ENCODE measurements around the gene TSPAN16.

TSPAN16 gene

DNA sequence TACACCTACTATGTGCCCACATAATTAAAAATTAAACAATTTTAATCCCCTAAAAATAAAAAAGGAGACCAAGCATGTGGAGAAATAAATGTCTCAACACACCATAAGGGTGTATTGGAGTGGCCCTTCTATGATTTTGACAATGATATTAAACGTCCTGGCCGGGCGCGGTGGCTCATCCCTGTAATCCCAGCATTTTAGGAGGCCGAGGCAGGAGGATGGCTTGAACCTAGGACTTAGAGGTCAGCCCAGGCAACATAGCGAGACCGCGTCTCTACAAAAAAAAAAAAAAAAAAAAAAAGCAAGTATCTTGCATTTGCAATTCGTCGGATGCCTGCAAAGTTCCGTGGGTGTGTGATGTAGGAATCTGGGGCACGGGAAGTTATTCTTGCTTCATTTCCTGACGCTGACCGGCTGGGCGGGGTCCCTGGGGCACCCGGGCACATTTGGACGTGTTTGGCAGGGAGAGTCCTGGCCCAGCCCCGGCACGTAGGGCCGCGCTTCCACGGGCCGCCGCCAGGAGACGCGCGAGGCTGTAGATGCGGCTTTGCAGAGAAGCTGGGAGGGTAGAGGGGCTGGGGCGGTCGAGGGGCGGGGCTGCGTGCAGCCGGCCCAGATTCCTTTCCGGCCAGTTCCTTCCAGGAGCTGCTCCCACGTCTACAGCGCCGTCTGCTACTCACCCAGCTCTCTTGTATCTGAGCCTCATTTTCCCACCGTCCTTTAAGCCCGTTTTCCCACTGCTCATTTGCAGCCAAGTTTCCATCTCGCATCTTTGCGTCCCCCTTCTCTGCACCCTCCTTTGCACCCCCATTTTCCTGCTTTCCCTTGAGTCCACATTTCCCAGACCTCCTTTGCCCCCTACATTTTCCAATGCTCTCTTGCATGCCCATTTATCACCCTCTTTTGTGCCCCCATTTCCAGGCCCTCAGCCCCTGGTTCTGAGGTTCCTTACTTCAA is 2.2 kb upstream of the TSPAN16 start (continued):
- TF ChIP-seq, protein P1, sequence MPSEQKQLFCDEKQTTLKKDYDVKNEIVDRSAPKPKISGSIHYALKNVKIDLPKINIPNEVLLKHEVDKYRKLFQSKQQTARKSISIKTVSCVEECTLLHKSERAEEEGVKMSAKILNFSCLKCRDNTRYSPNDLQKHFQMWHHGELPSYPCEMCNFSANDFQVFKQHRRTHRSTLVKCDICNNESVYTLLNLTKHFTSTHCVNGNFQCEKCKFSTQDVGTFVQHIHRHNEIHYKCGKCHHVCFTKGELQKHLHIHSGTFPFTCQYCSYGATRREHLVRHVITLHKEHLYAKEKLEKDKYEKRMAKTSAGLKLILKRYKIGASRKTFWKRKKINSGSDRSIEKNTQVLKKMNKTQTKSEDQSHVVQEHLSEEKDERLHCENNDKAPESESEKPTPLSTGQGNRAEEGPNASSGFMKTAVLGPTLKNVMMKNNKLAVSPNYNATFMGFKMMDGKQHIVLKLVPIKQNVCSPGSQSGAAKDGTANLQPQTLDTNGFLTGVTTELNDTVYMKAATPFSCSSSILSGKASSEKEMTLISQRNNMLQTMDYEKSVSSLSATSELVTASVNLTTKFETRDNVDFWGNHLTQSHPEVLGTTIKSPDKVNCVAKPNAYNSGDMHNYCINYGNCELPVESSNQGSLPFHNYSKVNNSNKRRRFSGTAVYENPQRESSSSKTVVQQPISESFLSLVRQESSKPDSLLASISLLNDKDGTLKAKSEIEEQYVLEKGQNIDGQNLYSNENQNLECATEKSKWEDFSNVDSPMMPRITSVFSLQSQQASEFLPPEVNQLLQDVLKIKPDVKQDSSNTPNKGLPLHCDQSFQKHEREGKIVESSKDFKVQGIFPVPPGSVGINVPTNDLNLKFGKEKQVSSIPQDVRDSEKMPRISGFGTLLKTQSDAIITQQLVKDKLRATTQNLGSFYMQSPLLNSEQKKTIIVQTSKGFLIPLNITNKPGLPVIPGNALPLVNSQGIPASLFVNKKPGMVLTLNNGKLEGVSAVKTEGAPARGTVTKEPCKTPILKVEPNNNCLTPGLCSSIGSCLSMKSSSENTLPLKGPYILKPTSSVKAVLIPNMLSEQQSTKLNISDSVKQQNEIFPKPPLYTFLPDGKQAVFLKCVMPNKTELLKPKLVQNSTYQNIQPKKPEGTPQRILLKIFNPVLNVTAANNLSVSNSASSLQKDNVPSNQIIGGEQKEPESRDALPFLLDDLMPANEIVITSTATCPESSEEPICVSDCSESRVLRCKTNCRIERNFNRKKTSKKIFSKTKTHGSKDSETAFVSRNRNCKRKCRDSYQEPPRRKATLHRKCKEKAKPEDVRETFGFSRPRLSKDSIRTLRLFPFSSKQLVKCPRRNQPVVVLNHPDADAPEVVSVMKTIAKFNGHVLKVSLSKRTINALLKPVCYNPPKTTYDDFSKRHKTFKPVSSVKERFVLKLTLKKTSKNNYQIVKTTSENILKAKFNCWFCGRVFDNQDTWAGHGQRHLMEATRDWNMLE (tag by site-specific recombination; conservative IDR thresholded peaks at IDR 0.05; ENCODE audit: low read depth), result no peak
- TF ChIP-seq ZNF274 (IDR thresholded peaks at IDR 0.05; ENCODE audit: low read length) (no peak), ZNF274 (tag by site-specific recombination; IDR thresholded peaks at IDR 0.05; ENCODE audit: borderline replicate concordance) (no peak; the same call in 1 of the 2 replicates), ZNF324 (tag by site-specific recombination; IDR thresholded peaks at IDR 0.05) (no peak; the same call in 1 of the 2 replicates), ZNF654 (tag by site-specific recombination; IDR thresholded peaks at IDR 0.05; ENCODE audit: low read depth) (peak; percentile 73), SCRT1 (tag by site-specific recombination; IDR thresholded peaks at IDR 0.05; ENCODE audit: borderline replicate concordance) (no peak), MYNN (tag by site-specific recombination; IDR thresholded peaks at IDR 0.05; ENCODE audit: borderline replicate concordance) (no peak), ZNF76 (tag by site-specific recombination; IDR thresholded peaks at IDR 0.05; ENCODE audit: borderline replicate concordance, low read depth) (peak; percentile 65), PRDM1 (tag by site-specific recombination; IDR thresholded peaks at IDR 0.05) (no peak), ZNF549 (tag by site-specific recombination; IDR thresholded peaks at IDR 0.05) (no peak), ZNF555 (tag by site-specific recombination; conservative IDR thresholded peaks at IDR 0.05) (no peak), KLF9 (tag by site-specific recombination; IDR thresholded peaks at IDR 0.05; ENCODE audit: low read depth) (peak; percentile 92), ZFHX2 (tag by site-specific recombination; conservative IDR thresholded peaks at IDR 0.05) (peak; percentile 28), IKZF3 (tag by site-specific recombination; IDR thresholded peaks at IDR 0.05) (peak; percentile 81)
- TF ChIP-seq, protein P2, sequence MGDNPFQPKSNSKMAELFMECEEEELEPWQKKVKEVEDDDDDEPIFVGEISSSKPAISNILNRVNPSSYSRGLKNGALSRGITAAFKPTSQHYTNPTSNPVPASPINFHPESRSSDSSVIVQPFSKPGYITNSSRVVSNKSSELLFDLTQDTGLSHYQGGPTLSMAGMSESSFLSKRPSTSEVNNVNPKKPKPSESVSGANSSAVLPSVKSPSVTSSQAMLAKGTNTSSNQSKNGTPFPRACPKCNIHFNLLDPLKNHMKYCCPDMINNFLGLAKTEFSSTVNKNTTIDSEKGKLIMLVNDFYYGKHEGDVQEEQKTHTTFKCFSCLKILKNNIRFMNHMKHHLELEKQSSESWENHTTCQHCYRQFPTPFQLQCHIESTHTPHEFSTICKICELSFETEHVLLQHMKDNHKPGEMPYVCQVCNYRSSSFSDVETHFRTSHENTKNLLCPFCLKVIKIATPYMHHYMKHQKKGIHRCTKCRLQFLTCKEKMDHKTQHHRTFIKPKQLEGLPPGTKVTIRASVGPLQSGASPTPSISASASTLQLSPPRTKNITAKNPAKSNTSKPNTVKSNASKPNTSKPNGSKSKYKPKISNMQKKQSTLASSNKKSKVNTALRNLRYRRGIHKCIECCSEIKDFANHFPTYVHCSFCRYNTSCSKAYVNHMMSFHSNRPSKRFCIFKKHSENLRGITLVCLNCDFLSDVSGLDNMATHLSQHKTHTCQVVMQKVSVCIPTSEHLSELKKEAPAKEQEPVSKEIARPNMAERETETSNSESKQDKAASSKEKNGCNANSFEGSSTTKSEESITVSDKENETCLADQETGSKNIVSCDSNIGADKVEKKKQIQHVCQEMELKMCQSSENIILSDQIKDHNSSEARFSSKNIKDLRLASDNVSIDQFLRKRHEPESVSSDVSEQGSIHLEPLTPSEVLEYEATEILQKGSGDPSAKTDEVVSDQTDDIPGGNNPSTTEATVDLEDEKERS (tag by site-specific recombination; IDR thresholded peaks at IDR 0.05), result no peak
- TF ChIP-seq, protein P3, sequence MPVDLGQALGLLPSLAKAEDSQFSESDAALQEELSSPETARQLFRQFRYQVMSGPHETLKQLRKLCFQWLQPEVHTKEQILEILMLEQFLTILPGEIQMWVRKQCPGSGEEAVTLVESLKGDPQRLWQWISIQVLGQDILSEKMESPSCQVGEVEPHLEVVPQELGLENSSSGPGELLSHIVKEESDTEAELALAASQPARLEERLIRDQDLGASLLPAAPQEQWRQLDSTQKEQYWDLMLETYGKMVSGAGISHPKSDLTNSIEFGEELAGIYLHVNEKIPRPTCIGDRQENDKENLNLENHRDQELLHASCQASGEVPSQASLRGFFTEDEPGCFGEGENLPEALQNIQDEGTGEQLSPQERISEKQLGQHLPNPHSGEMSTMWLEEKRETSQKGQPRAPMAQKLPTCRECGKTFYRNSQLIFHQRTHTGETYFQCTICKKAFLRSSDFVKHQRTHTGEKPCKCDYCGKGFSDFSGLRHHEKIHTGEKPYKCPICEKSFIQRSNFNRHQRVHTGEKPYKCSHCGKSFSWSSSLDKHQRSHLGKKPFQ (tag by site-specific recombination; IDR thresholded peaks at IDR 0.05), result no peak
- TF ChIP-seq, protein P4, sequence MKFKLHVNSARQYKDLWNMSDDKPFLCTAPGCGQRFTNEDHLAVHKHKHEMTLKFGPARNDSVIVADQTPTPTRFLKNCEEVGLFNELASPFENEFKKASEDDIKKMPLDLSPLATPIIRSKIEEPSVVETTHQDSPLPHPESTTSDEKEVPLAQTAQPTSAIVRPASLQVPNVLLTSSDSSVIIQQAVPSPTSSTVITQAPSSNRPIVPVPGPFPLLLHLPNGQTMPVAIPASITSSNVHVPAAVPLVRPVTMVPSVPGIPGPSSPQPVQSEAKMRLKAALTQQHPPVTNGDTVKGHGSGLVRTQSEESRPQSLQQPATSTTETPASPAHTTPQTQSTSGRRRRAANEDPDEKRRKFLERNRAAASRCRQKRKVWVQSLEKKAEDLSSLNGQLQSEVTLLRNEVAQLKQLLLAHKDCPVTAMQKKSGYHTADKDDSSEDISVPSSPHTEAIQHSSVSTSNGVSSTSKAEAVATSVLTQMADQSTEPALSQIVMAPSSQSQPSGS (tag by site-specific recombination; IDR thresholded peaks at IDR 0.05; ENCODE audit: low read depth), result no peak
- TF ChIP-seq, protein P5, sequence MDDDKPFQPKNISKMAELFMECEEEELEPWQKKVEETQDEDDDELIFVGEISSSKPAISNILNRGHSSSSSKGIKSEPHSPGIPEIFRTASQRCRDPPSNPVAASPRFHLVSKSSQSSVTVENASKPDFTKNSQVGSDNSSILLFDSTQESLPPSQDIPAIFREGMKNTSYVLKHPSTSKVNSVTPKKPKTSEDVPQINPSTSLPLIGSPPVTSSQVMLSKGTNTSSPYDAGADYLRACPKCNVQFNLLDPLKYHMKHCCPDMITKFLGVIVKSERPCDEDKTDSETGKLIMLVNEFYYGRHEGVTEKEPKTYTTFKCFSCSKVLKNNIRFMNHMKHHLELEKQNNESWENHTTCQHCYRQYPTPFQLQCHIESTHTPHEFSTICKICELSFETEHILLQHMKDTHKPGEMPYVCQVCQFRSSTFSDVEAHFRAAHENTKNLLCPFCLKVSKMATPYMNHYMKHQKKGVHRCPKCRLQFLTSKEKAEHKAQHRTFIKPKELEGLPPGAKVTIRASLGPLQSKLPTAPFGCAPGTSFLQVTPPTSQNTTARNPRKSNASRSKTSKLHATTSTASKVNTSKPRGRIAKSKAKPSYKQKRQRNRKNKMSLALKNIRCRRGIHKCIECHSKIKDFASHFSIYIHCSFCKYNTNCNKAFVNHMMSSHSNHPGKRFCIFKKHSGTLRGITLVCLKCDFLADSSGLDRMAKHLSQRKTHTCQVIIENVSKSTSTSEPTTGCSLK (tag by site-specific recombination; IDR thresholded peaks at IDR 0.05), result no peak
- TF ChIP-seq, protein P6, sequence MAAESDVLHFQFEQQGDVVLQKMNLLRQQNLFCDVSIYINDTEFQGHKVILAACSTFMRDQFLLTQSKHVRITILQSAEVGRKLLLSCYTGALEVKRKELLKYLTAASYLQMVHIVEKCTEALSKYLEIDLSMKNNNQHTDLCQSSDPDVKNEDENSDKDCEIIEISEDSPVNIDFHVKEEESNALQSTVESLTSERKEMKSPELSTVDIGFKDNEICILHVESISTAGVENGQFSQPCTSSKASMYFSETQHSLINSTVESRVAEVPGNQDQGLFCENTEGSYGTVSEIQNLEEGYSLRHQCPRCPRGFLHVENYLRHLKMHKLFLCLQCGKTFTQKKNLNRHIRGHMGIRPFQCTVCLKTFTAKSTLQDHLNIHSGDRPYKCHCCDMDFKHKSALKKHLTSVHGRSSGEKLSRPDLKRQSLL (tag by site-specific recombination; IDR thresholded peaks at IDR 0.05), result no peak
